Right lobe of liver (tissue), 6 donors: ENCODE results near the gene KPNB1. TPM values are rescaled to one million over a fixed set of nuclear protein-coding genes. Genes with fewer than 3 reads are reported as not detected.

ENCODE experiments used
- ATAC-seq, 4 donors: fragments of 200-7000 bp; cut with Tn5 transposase; one replicate each; pipeline ENCODE4 v1.9.1; 2020; ENCODE audit warnings: mild to moderate bottlenecking in 4 of 4, moderate library complexity in 4 of 4
- DNase-seq, 3 donors: peaks; one replicate each; pipeline ENCODE4 v3.0.0-alpha.2; 2020
- H3K27ac ChIP-seq, 3 donors: fragments of 200-600 bp; one replicate each; pipeline ENCODE4 v1.8.0; 2022
- H3K27me3 ChIP-seq, 2 donors: fragments of 200-600 bp; one replicate each; pipeline ENCODE4 v1.8.0; 2022
- H3K36me3 ChIP-seq, 4 donors: fragments of 200-600 bp; sonication (generic) in 1 of 4; one replicate each; pipeline versions ENCODE4 v1.5.1 to v1.8.0; 2017 to 2022; ENCODE audit warnings: control low read depth in 1 of 4
- H3K4me1 ChIP-seq, 4 donors: fragments of 200-600 bp; sonication (generic) in 1 of 4; one replicate each; pipeline versions ENCODE4 v1.5.1 to v1.8.0; 2017 to 2022; ENCODE audit warnings: control low read depth in 1 of 4
- H3K4me3 ChIP-seq, 3 donors: fragments of 200-600 bp; one replicate each; pipeline ENCODE4 v1.8.0; 2022
- H3K9me3 ChIP-seq, 4 donors: fragments of 200-600 bp; sonication (generic) in 1 of 4; one replicate each; pipeline versions ENCODE4 v1.5.1 to v1.8.0; 2017 to 2022; ENCODE audit warnings: control low read depth in 1 of 4
- CTCF ChIP-seq, 4 donors: fragments of 200-600 bp in 3 of 4; fragments of 450-650 bp in 1 of 4; IDR thresholded peaks; one replicate each; pipeline versions ENCODE4 v1.5.1 to v1.8.0; 2016 to 2022; ENCODE audit warnings: antibody characterized with exemption in 4 of 4, mild to moderate bottlenecking in 2 of 4
- POLR2A ChIP-seq: fragments of 450-650 bp; IDR thresholded peaks from one replicate; pipeline ENCODE4 v1.6.1; 2017; ENCODE audit warnings: antibody characterized with exemption, mild to moderate bottlenecking
- WGBS: methylation state at CpG from one replicate; pipeline ENCODE4 v1.1.6; 2018; ENCODE audit warnings: low coverage, low lambda C conversion rate; ENCODE audit not compliant: insufficient coverage; ENCODE audit errors: missing lambda C conversion rate; 5-methylcytosine and 5-hydroxymethylcytosine counted together
- intact Hi-C, 2 donors: fragments of 100-400 bp; cut with DNase I; formaldehyde crosslinking; loops; one replicate each; pipeline versions ENCODE4 v1.11.2 to v1.14.1; 2022
- total RNA-seq, 6 experiments: library from RNA; depleted of rRNA in 2 of 6; stranded (reverse); fragments of >200 nt in 2 of 6; fragmentation: NEBNext Ultra II Directional in 3 of 6; extraction: Animal tissue kit (Norgen Biotek cat#: 25700) in 3 of 6; gene quantifications; one replicate each; pipeline versions ENCODE4 v1.1.0 to v1.2.4, GENCODE V29; 2016 to 2023
- donor health status: DM: no; HTN: yes; CAD: no.
- donor health status: DM: no; HTN: no; CAD: no.
- donor health status: DM: no; HTN: no; CAD: no.
- donor health status: DM: no; HTN: yes; CAD: no.
- donor health status: DM: no; HTN: yes; CAD: no.

Gene KPNB1
- total RNA-seq, 6 experiments from 2014 or later: 80.8 to 104 (median 94.5) TPM

- WGBS: 82% methylated on average over 9 of the region's 12 CpGs
- Histone ChIP-seq H3K27me3 (peaks cover 0 to 6% of the 10 kb centered on the region in 2 donors), H3K4me3 (no peak overlapping the region), H3K27ac (no peak overlapping the region), H3K9me3 (no peaks in the 10 kb centered on the region), H3K36me3 (no peaks in the 10 kb centered on the region), H3K4me1 (no peaks in the 10 kb centered on the region)
- DNase-seq (no peak), ATAC-seq (peak in 1 of 4 donors; percentile 7)
- intact Hi-C loops: no loop called here
- TF ChIP-seq POLR2A (no peak), CTCF (IDR thresholded peaks at IDR 0.05) (no peak)
Measured at GRCh38 chr17:47726796-47727703, 77.3 kb downstream of the KPNB1 start.

- H3K27me3 ChIP-seq: peaks cover 0 to 7% of the 10 kb centered on the region in 2 donors
- WGBS: no CpG with 5 or more reads among the region's 9 CpGs
- DNase-seq: no peak
Measured at GRCh38 chr17:47727704-47728036, 78.0 kb downstream of the KPNB1 start.

GRCh38 chr17:47728214-47728877, 78.6 kb downstream of the KPNB1 start:
- no peak for TF ChIP-seq POLR2A
- TF ChIP-seq CTCF (IDR thresholded peaks at IDR 0.05): no peak
- DNase-seq: no peak
- WGBS: 63% methylated on average over 3 of the region's 4 CpGs
- intact Hi-C loops: no loop called here
- Histone ChIP-seq H3K4me1 (peaks cover 0 to 3% (median 0%) of the 10 kb centered on the region in 4 donors), H3K4me3 (no peak overlapping the region), H3K36me3 (no peaks in the 10 kb centered on the region), H3K9me3 (no peaks in the 10 kb centered on the region), H3K27me3 (peaks cover 0 to 12% of the 10 kb centered on the region in 2 donors), H3K27ac (no peak overlapping the region)
- ATAC-seq: no peak

More at GRCh38 chr17:47727704-47728036, 78.0 kb downstream of the KPNB1 start:
- Histone ChIP-seq H3K27ac (no peak overlapping the region), H3K4me3 (no peak overlapping the region), H3K9me3 (no peaks in the 10 kb centered on the region), H3K36me3 (no peaks in the 10 kb centered on the region), H3K4me1 (no peaks in the 10 kb centered on the region)
- TF ChIP-seq POLR2A: no peak
- no peak for TF ChIP-seq CTCF (IDR thresholded peaks at IDR 0.05)
- intact Hi-C loops: no loop called here
- no peak for ATAC-seq

- H3K4me3 ChIP-seq: no peak overlapping the region
- 68% methylated on average over 6 of the region's 8 CpGs for WGBS
- DNase-seq (no peak), ATAC-seq (no peak)
- peaks cover 0 to 20% of the 10 kb centered on the region in 2 donors for H3K27me3 ChIP-seq
- no peaks in the 10 kb centered on the region for H3K9me3 ChIP-seq
- H3K27ac ChIP-seq: no peak overlapping the region
- intact Hi-C loops: no loop called here
- no peaks in the 10 kb centered on the region for H3K36me3 ChIP-seq
- peaks cover 0 to 8% (median 0%) of the 10 kb centered on the region in 4 donors for H3K4me1 ChIP-seq
- TF ChIP-seq POLR2A: no peak
- TF ChIP-seq CTCF (IDR thresholded peaks at IDR 0.05): no peak
Measured at GRCh38 chr17:47729476-47729875, 79.8 kb downstream of the KPNB1 start.
